ENCODE data around the gene ATAT1. TPM values are rescaled to one million over a fixed set of nuclear protein-coding genes. Genes with fewer than 3 reads are reported as not detected.
"Not testable (repeated sequence)": the region's sequence is repeated elsewhere in the genome, so short reads cannot be mapped to it uniquely, and the experiment has no call there.

The ATAT1 gene
- total and polyA plus RNA-seq, 2 experiments from 2014 or later = 12.8 to 23.0 TPM

DNA sequence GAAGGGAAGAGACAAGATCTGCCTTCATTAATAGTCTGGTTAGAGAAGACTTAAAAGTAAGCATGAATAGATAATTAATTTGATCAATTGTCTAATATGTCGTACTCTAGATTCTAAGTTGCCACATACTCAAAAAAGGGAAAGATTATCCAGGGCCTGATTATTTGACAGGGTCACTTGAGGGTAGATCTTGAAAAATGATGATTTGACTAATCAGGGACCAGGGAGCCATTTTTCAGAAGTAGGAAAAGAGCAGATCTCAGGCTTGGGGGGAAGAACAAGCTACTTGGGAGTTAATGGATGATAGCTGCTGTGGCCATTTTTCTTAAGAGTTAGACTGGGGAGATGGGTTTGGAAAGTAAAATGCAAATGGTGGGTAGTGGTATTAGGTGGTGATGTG is 34.4 kb upstream of the ATAT1 start (continued):
- TF ChIP-seq, protein P1, sequence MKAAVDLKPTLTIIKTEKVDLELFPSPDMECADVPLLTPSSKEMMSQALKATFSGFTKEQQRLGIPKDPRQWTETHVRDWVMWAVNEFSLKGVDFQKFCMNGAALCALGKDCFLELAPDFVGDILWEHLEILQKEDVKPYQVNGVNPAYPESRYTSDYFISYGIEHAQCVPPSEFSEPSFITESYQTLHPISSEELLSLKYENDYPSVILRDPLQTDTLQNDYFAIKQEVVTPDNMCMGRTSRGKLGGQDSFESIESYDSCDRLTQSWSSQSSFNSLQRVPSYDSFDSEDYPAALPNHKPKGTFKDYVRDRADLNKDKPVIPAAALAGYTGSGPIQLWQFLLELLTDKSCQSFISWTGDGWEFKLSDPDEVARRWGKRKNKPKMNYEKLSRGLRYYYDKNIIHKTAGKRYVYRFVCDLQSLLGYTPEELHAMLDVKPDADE (IDR thresholded peaks at IDR 0.05) = no peak
- TF ChIP-seq CREB1 (CRISPR knock-in tag; IDR thresholded peaks at IDR 0.05; ENCODE audit: low read depth) (no peak), POLR2AphosphoS5 (IDR thresholded peaks at IDR 0.05; ENCODE audit: low read depth) (no peak), ZNF331 (CRISPR knock-in tag; IDR thresholded peaks at IDR 0.05; ENCODE audit: low read depth) (no peak)

DNA sequence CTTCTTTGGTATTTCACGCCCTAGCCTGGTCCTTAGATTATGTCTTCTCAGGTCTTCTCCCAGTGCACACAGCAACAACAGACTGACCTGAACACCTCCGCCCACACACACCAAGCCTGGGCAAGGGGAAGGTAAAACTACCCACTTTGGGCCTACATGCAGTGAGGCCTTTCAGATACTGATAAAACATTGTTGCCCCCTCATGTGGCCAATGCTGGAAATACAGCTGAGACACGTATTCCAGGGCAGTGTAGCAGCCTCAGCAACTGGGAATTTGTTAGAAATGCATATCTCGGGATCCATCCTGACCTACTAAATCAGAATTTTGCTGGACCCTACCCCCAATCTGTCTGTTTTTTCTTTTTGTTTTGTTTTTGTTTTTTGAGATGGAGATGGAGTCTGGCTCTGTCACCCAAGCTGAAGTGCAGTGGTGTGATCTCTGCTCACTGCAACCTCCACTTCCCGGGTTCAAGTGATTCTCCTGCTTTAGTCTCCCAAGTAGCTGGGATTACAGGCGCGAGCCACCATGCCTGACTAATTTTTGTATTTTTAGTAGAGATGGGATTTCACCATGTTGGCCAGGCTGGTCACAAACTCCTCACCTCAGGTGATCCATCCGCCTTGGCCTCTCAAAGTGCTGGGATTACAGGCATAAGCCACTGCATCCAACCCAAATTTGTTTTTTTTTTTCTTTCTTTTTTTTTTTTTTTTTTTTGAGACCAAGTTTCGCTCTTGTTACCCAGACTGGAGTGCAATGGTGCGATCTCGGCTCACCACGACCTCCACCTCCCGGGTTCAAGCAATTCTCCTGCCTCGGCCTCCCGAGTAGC is 29.1 kb upstream of the ATAT1 start:
- H3K4me1 Mint-ChIP-seq; H3K9me2 ChIP-seq (ENCODE audit: insufficient read depth); H3K79me2 ChIP-seq (replicated peaks; ENCODE audit: insufficient read depth); H3K4me3 ChIP-seq; H3K4me3 Mint-ChIP-seq; H2AFZ ChIP-seq; H3K9me3 Mint-ChIP-seq; H3K4me2 ChIP-seq; H3K4me1 ChIP-seq (ENCODE audit: insufficient read depth); H3K27me3 ChIP-seq (ENCODE audit: insufficient read depth); H3K27me3 Mint-ChIP-seq (ENCODE audit: insufficient read depth, low read depth, poor library complexity): not testable (repeated sequence)
- peak overlapping the region; percentile 63 for H3K27ac ChIP-seq (ENCODE audit: low read depth)
- ATAC-seq (peak; percentile 88), DNase-seq (ENCODE audit: low spot score) (peak; percentile 94)
- TF ChIP-seq, protein P2, sequence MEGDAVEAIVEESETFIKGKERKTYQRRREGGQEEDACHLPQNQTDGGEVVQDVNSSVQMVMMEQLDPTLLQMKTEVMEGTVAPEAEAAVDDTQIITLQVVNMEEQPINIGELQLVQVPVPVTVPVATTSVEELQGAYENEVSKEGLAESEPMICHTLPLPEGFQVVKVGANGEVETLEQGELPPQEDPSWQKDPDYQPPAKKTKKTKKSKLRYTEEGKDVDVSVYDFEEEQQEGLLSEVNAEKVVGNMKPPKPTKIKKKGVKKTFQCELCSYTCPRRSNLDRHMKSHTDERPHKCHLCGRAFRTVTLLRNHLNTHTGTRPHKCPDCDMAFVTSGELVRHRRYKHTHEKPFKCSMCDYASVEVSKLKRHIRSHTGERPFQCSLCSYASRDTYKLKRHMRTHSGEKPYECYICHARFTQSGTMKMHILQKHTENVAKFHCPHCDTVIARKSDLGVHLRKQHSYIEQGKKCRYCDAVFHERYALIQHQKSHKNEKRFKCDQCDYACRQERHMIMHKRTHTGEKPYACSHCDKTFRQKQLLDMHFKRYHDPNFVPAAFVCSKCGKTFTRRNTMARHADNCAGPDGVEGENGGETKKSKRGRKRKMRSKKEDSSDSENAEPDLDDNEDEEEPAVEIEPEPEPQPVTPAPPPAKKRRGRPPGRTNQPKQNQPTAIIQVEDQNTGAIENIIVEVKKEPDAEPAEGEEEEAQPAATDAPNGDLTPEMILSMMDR (conservative IDR thresholded peaks at IDR 0.05; ENCODE audit: low read depth in 2 of 2) = peak; percentile 79 to 81
- peak; percentile 29; the same call in 1 of the 2 replicates for TF ChIP-seq CREB1 (CRISPR knock-in tag; IDR thresholded peaks at IDR 0.05; ENCODE audit: low read depth)
- Mint-ChIP-seq H3K27ac (peak overlapping the region; percentile 15; the same call in 1 of the 2 replicates), H3K36me3 (ENCODE audit: low read depth) (peaks cover 59% of the 10 kb centered on the region)
- peaks cover 14% of the 10 kb centered on the region; the same call in 1 of the 2 replicates for H4K20me1 ChIP-seq (replicated peaks; ENCODE audit: insufficient read depth)
- H3K36me3 ChIP-seq (ENCODE audit: insufficient read depth) = peaks cover 11% of the 10 kb centered on the region; the same call in 1 of the 2 replicates
- H3F3A ChIP-seq (replicated peaks; ENCODE audit: low read depth) = peaks cover 58% of the 10 kb centered on the region

DNA sequence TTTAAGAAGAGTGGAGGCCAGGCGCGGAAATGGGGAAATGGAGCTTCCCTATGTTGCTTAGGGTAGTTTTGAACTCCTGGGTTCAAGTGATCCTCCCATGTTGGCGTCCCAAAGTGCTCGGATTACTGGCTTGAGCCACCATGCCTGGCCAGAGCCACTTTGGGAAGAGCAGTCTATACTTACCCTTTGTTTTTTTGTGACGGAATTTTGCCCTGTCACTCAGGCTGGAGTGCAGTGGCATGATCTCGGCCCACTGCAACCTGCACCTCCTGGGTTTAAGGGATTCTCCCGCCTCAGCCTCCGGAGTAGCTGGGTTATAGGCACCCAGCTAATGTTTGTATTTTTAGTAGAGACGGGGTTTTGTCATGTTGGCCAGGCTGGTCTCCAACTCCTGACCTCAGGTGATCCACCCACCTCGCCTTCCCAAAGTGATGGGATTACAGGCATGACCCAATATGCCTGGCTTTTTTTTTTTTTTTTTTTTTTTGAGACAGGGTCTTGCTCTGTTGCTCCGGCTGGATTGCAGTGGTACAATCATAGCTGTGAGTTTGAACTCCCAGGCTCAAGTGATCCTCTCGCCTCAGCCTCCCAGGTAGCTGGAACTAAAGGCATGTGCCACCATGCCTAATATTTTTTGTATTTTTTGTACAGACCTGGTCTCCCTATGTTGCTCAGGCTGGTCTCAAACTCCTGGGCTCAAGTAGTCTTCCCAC is 27.6 kb upstream of the ATAT1 start:
- no peak overlapping the region for H3K4me3 Mint-ChIP-seq
- H3K4me3 ChIP-seq = no peak overlapping the region
- no peak overlapping the region for H3K4me2 ChIP-seq
- H2AFZ ChIP-seq = no peak overlapping the region
- H3K4me1 Mint-ChIP-seq = no peaks in the 10 kb centered on the region; the same call in 2 of the 3 replicates
- H3K4me1 ChIP-seq (ENCODE audit: insufficient read depth) = no peaks in the 10 kb centered on the region
- no peaks in the 10 kb centered on the region for H3K9me3 Mint-ChIP-seq
- H4K20me1 ChIP-seq (replicated peaks; ENCODE audit: insufficient read depth) = peaks cover 11% of the 10 kb centered on the region
- ATAC-seq (peak; percentile 4; the same call in 2 of the 3 replicates), DNase-seq (ENCODE audit: low spot score) (no peak)
- no peaks in the 10 kb centered on the region for H3K79me2 ChIP-seq (replicated peaks; ENCODE audit: insufficient read depth)
- H3K36me3 Mint-ChIP-seq (ENCODE audit: low read depth) = peaks cover 64% of the 10 kb centered on the region
- peak; percentile 18; the same call in 1 of the 2 replicates for TF ChIP-seq POLR2AphosphoS5 (IDR thresholded peaks at IDR 0.05; ENCODE audit: low read depth)
- TF ChIP-seq EZH2phosphoT487 (IDR thresholded peaks at IDR 0.05; ENCODE audit: unreplicated experiment) = no peak
- H3K36me3 ChIP-seq (ENCODE audit: insufficient read depth) = peaks cover 27% of the 10 kb centered on the region
- peak overlapping the region; percentile 59; the same call in 1 of the 2 replicates for H3K27ac ChIP-seq (ENCODE audit: low read depth)
- H3K27ac Mint-ChIP-seq = peak overlapping the region; percentile 72
- H3K9me2 ChIP-seq (ENCODE audit: insufficient read depth) = no peaks in the 10 kb centered on the region
- H3K27me3 Mint-ChIP-seq (ENCODE audit: insufficient read depth, low read depth, poor library complexity) = peaks cover 10% of the 10 kb centered on the region
- H3F3A ChIP-seq (replicated peaks; ENCODE audit: low read depth) = peaks cover 69% of the 10 kb centered on the region
- no peaks in the 10 kb centered on the region for H3K27me3 ChIP-seq (ENCODE audit: insufficient read depth)
